Peyer's patch (tissue), 4 donors: ENCODE results near the gene DSC2.

Experiments
- CTCF ChIP-seq, 6 experiments: fragments of 450-650 bp in 4 of 6; fragments of 200-600 bp in 2 of 6; sonication (generic) in 1 of 6; IDR thresholded peaks; one replicate each; pipeline ENCODE4 v1.5.1; 2017 to 2019; ENCODE audit warnings: antibody characterized with exemption in 6 of 6, mild to moderate bottlenecking in 3 of 6, moderate library complexity in 1 of 6
- POLR2A ChIP-seq, 2 donors: fragments of 450-650 bp; IDR thresholded peaks; one replicate each; pipeline ENCODE4 v1.5.1; 2017; ENCODE audit warnings: antibody characterized with exemption in 2 of 2, mild to moderate bottlenecking in 2 of 2, moderate library complexity in 2 of 2

GRCh38 chr18:31093294-31093693, 8.9 kb downstream of the DSC2 start:
- no peak for TF ChIP-seq CTCF (IDR thresholded peaks at IDR 0.05)
- TF ChIP-seq POLR2A (IDR thresholded peaks at IDR 0.05): no peak
